HG03135 (cell line): ENCODE data around the gene PBX1.

Source experiments
- ATAC-seq: cut with Tn5 transposase; IDR thresholded peaks from one replicate; pipeline ENCODE4 v1.9.1; 2021; ENCODE audit warnings: mild to moderate bottlenecking, moderate library complexity; ENCODE audit not compliant: unreplicated experiment

Gene PBX1

DNA sequence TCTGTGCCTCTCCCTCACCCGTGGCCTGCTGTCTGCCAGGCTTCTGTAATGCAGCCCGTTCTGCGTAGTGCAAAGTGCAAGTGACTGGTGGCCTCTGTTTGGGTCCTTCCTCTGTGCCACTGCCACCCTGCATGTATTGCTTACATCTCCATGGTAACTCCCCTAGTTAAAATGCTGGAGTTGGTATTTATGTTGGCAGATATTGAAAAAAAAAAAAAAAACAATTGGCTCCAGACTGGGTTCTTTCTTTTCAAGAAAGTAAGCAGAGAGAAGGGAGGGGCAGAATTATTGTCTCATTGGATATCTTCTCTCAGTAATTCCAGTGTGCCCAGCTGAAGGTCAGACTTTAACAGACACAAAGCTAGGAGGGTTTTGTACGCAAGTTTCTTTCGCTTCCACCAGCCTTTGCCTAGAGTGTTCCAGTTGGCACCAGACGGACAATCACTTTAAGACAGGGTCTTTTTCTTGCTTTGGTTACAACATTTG lies 242.3 kb downstream of the PBX1 start:
- ATAC-seq: no peak

DNA sequence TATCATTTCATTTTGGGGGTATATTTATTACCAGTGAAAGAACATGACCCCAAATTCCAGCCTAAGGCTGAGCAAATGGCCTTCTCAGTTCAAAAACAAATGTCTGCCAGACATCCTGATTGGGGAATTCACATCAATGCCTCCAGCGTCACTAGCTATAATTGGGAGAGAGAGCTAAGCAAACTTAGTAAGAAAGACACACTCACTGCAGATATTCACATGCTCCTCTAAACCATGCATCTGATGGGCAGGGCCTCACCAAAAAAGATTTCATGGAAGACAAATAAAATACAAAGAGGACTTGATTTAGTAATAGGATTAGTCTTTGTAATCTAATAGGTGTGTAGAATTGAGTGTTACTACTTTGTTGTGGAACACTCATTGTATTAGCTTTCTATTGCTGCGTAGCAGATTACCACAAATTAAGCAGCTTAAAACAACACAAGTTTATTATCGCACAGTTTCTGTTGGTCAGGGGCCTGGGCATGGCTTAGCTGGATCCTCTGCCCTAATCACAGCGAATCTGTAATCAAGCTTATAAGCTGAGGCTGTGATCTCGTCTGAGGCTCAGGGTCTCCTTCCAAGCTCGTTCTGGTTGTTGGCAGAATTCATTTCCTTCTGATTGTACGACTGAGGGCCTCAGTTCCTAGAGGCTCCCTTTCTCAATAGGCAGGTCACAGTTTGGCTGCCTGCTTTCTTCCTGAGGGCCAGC lies 243.0 kb downstream of the PBX1 start:
- ATAC-seq: no peak

DNA sequence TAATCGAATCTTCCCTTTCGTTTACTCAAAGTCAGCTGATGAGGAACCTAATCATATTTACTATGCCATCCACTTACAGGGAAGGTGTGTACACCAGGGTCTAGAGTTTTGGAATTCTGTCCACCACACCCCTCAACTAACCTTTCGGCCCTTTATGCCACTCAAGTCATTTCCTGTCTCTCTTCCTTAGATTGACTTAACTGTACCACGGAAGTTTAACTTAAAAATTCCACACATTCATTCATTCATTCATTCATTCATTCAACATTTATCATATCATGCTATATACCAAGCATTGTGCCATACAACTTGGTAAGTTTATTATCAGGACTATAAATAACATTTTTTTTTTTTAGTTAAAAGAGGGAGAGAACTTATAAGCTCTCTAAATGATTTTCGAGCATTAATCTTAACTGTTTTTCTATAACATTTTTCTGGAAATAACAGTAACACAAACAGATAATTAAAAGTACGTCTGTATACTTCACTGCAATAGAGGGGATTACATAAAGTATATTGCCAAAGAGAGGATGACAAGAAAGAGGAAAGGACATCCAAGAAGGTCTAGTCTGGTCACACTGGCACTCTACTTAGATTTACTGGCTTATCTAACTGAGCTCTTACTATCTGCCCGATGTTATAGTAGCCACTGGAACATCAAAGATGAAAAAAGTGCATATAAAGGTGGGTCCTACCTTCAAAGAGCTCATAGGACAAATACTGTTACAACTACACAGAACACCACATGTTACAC lies 243.7 kb downstream of the PBX1 start:
- no peak for ATAC-seq

DNA sequence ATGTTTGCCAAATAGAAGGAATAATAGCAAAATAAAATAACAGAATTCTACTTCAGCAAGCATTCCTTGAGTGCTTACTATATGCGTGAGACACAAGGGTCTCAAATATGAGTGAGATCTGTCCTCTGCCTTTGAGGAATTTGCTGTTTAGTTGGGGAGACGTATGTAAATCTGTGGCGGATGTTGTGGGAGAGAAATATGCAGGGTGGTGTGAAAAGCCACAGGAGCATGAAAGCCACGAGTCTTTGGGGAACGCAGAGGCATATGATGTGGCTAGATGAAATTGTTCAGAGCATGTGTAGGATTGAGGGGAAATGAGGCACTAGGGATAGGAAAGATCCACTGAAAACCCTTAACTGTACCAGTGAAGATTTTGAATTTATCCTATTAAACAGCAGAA lies 244.4 kb downstream of the PBX1 start:
- no peak for ATAC-seq

DNA sequence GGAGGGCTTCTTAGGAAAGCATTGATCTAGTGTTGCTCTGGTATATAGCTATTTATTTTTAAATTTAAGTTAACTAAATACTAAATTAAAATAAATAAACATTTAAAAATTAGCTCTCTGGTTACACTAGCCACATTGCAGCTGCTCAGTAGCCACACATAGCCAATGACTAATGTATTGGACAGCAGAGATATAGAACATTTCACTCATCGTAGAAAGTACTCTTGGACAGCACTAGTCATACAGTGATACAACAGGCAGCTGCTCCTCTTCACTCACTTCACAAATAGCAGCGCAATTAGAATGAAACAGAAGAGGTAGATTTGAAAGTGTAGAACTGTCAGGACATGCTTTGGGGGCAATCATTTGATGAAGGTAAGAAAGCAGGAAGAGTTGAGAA lies 245.4 kb downstream of the PBX1 start:
- no peak for ATAC-seq

DNA sequence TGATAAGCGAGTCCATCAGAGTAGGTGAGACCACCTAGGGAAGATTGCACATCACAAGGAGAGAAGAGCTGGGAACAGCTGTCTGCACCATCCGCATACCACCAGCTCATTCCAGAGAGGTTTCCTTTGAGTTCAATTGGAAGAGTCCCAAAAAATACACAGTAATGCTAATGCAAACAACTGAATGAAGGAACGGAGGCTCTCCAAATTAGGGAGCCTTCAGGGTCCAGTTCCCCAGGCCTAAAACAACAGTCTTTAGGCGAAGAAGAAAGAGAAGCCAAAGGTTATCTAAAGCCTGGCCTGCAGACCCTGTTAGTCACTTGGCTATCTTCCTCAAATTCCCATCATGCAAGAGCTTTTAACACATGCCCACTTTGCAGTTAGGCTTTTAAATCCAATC lies 246.4 kb downstream of the PBX1 start:
- no peak for ATAC-seq

DNA sequence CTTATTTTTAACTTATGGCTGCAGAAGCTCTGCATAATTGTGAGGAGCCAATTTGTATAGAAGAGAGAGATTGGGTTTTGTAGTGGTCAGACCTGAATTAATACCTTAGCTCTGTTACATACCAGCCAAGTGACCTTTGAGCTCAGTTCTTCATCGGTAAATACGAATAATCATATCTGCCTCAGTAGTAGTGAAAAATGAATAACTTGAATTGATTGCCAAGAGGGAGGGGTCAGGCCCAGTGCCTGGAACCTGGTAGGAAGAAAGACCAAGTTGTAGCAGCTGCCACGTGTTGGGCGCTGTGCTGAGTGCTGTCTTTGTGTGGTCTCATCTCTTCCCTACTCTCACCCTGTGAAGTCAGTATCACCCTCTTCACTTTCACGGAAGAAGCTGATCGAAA lies 247.5 kb downstream of the PBX1 start:
- no peak for ATAC-seq

DNA sequence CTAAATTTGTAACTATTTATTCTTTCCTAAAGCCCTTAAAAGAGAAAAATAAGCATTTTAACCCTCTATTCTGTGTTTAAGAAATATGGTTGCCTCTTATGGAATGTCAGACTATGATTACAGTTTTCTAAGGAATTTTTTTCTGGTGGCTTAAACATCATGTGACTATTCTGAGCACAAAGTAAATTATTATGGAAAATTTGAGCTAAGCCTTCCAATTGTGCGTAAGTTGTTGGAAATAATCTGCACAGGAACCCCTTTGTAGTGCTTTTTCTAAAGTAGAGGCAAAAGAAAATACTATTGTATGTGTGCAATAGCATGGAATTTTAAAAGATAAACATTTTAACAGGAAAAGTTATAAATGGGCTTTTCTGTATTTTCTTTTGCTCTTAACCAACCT lies 254.8 kb downstream of the PBX1 start:
- ATAC-seq: no peak

DNA sequence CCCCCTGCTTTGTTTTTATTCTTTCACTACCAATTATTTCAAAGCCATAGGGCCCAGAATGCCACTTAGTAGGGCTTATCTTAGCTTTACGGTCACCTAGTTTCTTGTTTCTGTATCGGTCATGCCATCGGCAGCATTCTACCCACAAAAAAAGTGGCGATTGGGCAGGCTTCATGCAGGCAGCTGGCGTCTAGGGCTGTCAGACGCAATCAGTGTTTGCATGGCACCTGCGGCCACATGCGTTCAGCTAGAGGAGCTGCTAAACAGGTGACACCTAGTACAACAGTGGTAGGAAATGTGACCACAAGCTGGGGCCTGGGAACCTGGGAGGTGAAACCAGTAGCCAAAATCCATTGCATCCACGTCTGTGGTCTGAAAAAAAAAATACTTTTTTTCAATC lies 262.7 kb downstream of the PBX1 start:
- ATAC-seq: no peak

DNA sequence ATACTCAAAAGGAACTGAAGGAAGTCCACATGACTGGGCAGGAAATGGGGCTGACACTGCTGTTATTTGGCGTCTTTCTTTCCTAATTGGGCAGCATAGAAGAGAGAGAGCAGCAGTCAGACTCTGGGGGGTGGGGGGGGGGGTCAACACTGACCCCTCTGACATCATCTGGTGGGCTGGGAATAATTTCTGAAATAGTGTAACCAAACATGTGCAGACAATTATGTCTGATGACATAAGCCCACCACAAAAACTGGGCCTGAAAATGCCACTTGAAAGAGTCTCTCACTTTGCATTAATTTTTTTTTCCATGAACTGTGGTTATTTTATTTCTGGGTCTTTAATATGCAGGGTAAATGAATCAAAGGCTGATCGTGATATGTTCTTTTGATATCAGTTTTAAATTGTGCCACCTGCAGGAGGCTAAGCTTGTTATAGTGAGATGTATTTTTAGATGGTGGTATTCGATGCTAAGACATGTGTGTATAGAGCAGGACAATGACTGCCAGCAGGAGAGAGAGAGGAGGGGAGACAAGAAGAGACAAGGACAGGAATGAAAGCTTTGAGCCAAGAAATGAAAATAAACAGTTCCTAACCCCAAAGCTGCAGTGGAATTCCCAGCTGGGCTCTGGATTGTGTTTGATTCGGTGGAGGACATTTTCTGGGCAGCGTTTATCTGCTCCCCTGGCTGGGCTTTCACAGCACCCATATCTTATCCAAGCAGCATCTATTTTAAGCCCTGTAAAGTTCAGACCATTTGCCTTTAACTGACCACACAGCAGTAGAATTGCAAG lies 264.7 kb downstream of the PBX1 start:
- ATAC-seq: no peak

DNA sequence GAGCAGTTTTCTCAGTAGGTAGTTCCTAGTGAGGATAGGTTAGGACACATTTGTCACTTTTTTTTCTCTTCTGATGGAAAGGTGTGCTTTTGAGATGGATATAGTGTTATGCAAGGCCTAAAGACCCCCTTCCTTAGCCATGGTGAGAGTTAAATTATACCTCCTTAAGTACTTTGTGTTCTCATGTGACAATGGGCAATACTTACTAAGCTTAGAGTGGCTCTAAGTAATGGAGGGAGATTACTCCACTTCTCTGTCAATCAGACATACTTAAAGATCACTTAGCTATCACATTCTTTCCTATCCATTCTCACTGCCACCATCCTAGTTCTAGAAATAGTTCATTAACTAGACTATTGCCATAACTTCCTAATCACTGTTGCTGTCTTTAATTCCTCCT lies 265.6 kb downstream of the PBX1 start:
- no peak for ATAC-seq

DNA sequence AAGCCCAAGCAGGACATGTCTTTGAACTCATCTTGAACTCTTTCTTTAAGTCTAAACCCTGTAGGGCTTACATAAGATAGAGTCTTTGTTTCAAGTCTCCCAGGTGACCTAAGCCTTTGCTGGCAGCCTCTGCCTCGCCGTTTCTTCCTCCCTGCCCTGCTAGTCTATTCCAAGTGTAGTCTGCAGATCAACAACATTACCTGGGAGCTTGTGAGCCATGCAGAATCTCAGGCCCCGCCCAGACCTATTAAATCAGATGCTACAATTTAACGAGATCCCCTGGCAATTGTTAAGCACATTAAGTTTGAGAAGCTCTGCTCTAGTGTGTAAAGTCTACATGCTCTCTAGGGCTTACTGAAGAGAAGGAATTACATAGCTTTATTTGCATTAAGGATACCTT lies 271.6 kb downstream of the PBX1 start:
- no peak for ATAC-seq

DNA sequence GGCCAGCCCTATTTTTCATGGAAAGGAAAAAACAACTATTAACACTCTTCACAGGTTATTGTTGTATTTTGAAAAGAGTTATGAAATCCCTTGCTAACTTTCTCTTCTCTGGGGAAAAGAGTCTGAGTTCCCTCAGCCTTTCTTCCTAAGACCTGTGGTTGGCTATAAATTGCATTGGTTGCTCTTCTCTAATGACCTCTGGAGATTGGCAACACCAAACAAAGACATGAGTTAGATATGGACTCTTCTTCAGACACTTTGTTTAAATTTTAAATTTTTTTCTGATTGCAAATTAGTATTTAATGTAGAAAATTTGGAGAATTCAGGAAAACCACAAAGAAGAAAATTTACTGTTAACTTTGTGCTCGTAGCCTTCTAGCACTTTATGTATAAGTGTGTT lies 275.7 kb downstream of the PBX1 start:
- no peak for ATAC-seq

DNA sequence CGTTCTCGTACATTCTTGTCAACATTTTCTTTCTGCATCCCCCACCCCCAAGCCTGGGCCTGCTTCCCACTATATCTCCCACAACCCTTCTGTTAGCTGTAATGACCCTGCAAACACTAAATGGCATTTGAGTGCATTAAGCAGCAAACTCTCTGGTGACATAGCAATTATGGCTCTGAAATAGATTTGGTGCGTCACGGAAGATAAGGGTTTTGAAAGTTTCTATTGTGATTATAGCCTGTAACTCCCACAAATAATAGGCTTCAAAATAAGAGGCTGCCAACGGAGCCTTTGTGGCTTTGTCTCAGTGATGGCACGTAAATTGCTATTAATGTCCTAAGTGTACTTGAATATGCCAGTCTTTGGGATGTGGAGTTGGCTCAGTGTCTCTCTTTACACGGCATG lies 277.6 kb downstream of the PBX1 start:
- ATAC-seq: no peak

DNA sequence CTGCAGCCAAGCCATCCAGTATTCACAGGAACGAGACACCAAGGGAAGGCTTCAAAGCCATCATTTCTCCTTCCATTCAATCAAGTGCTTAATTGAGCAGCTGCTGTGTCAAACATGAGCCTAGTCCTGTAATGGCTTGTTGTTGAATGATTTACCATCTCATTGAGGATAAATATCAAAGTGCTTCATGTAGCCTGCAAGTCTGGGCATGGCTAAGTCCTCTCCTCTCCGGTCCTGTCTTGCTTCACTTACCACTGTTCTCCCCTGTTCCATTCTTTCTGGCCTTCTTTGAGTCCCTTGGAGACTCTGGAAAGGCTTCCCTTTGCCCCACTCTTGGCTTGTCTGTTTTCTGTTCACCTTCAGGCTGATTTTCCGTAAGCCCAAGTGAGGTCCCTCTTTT lies 279.8 kb downstream of the PBX1 start:
- ATAC-seq: no peak

DNA sequence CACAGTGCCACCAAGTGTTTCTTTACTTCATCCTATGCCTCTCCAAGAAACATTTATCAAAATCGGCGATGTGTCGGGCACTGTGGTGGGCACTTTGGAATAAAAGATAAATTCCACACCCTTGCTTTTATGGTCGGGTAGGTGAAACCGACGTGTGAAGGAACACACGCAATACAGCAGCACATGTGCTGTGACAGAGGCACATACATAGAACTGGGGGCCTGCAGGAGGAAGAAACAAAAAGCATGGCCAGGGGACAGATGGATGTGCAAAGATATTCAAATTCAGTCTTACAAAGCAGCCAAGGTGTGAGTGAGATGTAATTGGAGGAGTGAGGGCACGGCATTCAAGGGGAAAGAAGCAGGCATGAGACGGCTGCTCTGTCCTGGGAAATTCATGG lies 282.0 kb downstream of the PBX1 start:
- ATAC-seq: no peak

DNA sequence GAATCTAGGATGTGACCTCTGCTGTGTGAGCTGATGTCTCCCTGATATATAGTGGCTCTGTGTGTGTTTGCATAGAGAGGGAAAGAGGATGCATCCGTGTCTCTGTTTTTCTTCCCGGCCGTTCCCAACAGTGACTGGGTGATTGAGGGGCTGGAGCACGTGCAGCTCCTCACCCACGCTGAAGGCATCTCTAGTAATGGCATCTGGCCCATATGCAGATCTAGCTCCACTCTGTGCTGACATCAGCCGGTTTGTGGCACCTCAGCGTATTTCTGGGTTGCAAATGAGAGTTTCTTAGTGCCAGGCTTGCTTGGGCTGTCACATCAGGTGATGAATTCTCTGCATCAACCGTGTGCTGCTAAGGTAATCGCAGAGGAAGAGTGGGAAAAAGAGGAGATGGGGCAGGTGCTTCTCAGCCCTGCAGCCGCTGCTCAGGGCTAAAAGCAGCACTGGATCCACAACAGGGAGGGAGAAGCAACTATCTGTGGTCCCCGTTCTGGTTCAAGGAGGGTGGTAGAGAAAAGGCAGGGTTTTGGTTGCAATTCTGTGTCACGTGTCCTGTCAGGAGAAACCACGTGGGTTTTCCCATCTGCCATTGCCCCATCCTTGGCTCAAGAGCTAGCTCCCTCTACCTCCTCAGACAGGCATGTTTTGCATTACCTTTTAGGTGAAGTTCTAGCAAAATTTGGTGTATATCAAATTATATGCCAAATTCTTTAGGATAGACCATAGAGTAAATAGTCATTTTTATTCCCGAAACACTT lies 282.9 kb downstream of the PBX1 start:
- ATAC-seq: no peak

DNA sequence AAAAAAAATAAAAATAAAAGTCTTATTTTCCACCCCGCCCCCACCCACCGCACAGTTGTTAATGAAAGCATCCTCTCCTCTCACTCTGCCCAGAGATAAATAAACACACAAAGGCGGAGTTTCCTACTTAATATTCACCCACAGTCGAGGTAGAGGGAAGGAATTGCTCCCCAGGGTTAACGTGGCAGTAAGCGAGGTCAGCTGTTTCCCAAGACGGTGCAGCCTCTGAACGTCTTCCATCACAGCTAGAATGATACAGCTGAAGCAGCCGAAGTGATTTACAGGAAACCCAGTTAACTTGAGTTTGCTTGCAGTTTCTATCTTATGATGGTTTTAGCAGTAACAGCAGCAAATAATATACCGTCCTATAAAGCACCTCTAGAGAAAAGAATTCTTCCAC lies 283.9 kb downstream of the PBX1 start:
- no peak for ATAC-seq

DNA sequence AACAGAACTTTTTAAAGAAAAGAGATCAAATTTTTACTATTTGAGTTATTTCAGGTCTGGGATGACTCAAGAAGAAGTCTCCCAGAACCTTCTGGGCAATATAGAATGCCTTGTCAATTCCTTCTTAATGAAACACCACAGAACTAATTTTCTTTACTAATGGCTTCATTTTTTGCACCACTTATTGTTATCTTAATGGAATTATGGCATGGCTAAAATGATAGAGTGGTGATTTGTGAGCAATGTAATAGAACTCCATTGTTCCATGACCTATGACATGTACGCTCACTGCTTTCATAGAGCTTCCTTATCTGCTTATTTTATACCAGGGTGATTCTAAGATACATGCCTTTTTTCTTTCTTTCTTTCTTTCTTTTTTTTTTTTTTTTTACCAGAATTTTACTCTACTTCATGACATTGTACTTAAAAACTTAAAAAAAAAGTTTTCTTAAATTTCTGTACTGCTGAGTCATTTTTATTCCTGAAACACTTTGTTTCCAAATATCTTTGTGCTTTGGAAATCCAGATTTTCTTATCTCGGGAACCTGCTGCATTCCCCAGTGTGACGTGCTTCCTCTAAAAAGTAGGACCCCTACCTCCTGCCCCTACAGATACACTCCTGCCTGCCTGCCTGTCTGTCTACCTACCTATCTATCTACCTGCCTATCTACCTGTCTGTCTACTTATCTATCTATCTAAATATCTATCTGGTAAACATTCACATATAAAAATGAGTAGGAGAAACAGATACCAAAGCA lies 284.9 kb downstream of the PBX1 start:
- no peak for ATAC-seq
